Measurements from ENCODE around the gene PRKG1.

- TF ChIP-seq CTCF (IDR thresholded peaks at IDR 0.05) (no peak), ZFX (IDR thresholded peaks at IDR 0.05; ENCODE audit: borderline replicate concordance) (no peak)
Measured at GRCh38 chr10:52050429-52051047, 976.3 kb downstream of the PRKG1 start.
